Anterior cingulate cortex (tissue), 58 donors: ENCODE results near the gene NBPF12.
"Not testable (repeated sequence)": the region's sequence is repeated elsewhere in the genome, so short reads cannot be mapped to it uniquely, and the experiment has no call there.

Experiments used
- DNase-seq, 58 donors: peaks; one replicate each; lab custom pipeline; 2025; lab: John Stamatoyannopoulos, UW

NBPF12 gene, protein sequence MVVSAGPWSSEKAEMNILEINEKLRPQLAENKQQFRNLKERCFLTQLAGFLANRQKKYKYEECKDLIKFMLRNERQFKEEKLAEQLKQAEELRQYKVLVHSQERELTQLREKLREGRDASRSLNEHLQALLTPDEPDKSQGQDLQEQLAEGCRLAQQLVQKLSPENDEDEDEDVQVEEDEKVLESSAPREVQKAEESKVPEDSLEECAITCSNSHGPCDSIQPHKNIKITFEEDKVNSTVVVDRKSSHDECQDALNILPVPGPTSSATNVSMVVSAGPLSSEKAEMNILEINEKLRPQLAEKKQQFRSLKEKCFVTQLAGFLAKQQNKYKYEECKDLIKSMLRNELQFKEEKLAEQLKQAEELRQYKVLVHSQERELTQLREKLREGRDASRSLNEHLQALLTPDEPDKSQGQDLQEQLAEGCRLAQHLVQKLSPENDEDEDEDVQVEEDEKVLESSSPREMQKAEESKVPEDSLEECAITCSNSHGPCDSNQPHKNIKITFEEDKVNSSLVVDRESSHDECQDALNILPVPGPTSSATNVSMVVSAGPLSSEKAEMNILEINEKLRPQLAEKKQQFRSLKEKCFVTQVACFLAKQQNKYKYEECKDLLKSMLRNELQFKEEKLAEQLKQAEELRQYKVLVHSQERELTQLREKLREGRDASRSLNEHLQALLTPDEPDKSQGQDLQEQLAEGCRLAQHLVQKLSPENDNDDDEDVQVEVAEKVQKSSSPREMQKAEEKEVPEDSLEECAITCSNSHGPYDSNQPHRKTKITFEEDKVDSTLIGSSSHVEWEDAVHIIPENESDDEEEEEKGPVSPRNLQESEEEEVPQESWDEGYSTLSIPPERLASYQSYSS (N-terminal part only)

DNA sequence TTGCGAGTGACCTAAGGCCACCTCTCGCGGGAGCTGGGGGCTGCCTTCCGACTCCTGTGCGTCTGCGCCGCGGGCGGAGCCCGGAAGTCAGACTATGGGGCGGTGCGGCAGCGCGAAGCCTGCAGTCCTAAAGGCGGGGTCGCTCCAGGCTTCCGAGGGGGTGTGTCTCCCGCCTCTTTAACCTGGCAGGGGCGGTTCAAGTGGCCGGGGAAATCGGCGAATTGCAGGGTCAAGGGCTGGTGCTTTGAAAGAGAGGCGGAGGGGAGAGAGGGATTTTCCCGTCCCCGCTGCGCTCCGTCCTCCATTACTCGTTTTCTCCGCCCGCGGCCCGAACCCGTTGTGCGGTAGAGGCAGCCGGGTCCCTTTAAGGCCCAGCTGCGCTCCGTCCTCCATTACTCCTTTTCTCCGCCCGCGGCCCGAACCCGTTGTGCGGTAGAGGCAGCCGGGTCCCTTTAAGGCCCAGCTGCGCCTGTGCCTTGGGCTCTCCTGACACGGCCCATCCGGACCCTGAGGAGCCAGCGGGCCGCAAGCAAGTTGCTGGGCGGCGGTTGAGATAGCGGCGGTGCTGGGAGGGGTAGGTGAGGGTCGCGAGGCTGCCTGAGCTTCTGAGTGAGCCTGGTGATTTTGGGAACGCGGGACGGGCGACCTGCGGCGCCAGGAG lies at the start of gene NBPF12:
TSS of gene NBPF12 (plus strand) at position 83 of the 661 bp plus-strand sequence. CDS start 21,820 bp downstream, outside the sequence.
- peak in 57 of 58 donors; percentile 9 to 89 (median 65) for DNase-seq

DNA sequence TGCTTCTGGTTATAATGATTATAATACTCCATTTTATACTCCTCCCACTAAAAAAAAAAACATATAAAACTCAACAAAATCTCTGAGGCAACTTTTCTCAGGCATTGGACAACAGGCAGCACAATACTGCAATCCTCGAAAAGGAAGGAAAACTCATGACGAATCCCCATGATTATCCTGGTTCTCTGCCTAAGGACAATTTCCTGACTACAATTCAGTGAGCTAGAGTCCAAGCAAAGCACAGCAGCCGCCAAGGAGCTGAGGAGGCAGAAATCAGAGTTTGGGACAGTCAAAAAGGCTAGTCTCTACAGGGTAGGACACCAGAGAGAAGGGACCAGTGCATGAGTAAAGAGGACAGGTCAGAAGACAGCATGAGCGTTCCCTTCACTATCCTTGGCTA lies 46.8 kb upstream of the NBPF12 start:
- DNase-seq = not testable (repeated sequence)

DNA sequence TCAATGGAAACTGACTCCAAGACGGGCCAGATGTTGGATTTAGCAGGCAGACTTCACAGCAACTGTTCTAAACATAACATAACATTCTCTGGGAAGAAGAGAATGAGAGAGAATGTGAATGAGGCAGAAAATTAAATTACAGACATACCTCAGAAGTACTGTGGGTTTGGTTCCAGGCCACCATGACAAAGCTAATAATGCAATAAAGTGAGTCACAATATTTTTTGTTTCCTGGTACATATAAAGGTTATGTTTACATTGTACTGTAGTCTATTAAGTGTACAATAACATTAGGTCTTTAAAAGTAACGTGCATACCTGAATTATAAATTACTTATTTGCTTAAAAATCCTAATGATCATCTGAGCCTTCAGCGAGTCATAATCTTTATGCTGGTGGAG lies 45.8 kb upstream of the NBPF12 start:
- DNase-seq = not testable (repeated sequence)

DNA sequence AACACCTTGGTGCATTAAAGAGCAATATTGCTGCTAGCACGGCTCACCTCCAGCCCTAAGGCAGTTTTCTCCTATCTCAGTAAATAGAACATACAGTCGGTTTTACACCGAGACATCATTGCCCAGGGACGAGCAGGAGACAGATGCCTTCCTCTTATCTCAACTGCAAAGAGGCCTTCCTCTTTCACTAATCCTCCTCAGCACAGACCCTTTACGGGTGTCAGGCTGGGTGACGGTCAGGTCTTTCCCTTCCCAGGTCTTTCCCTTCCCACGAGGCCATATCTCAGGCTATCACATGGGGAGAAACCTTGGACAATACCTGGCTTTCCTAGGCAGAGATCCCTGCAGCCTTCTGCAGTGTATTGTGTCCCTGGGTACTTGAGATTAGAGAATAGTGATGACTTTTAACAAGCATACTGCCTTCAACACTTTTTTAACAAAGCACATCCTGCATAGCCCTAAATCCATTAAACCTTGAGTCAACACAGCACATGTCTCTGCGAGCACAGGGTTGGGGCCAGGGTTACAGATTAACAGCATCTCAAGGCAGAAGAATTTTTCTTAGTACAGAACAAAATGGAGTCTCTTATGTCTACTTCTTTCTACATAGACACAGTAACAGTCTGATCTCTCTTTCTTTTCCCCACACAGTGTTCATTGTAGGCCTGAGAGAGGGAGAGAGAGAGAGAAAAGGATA lies 30.4 kb upstream of the NBPF12 start:
- DNase-seq = not testable (repeated sequence)

DNA sequence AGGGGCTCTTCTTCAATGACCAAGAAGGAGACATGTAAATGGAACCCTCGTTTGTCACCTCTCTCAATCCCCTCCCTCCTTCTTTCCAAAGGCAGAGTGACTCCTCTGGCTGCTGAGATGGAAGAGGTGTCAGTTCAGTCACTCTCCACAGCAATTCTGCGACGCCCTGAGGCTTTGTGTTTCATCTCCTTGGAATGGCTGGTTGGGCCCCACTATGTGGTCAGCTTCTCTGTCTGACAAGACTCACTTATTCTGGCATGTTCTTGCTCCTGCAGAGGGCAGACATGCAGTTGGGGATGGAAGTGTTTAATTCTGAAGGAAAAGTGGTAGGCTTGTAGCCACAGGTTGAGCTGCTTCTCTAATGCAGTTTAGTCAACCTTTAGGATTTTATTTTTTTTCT lies 25.1 kb upstream of the NBPF12 start:
- DNase-seq = not testable (repeated sequence)

DNA sequence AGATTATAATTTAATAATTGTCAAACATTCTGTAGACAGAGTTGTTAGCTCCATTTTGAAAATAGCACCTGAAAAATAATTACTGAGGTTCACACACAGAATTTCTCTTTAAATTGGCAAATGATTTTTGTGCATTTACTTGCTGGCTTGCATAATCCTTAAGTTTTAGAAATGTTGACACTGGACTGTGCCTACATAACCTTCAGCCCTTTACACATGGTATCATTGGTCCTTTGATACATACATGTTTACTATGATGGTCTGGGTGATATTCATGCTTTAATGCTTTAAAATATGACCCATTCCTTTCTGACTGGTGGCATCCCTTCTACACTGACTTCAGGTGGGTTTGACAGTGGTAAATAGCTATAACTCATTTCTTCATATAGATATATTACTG lies 17.3 kb upstream of the NBPF12 start:
- not testable (repeated sequence) for DNase-seq

DNA sequence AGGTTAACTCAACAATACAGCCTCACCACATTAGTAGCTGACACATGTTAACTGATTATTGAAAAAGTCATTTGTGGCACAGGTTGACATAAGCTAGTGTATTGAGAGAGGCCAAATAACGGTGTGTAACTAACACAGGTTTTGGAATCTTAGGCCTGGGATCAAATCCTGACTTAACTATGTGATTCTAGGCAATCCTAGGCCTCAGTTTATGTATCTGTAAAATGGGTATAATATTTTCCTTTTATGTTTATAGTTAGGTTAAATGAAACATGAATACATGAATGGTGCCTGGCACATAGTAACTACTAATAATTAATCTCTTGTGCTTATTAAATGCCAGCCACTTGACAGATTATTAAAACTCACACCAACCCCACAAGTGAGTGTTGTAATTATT lies 15.5 kb upstream of the NBPF12 start:
- not testable (repeated sequence) for DNase-seq

DNA sequence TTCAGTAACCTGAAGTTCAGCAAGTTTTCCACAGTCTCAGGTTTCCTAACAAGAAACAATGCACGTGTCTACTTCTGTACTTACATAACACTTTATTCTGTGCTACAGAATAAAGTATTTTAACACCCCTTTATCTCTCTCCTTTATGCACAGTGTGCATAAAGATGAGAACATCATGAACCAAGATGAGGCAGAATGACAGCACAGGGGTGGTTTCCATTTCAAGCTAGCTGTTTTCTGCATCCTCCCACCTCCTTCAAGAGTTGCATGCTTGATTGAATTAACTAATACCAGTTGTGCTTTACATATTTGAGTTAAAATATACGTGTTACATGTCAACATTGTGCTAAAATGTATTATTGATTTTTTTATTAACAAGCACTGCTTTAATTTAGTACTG lies 14.0 kb upstream of the NBPF12 start:
- DNase-seq = not testable (repeated sequence)

DNA sequence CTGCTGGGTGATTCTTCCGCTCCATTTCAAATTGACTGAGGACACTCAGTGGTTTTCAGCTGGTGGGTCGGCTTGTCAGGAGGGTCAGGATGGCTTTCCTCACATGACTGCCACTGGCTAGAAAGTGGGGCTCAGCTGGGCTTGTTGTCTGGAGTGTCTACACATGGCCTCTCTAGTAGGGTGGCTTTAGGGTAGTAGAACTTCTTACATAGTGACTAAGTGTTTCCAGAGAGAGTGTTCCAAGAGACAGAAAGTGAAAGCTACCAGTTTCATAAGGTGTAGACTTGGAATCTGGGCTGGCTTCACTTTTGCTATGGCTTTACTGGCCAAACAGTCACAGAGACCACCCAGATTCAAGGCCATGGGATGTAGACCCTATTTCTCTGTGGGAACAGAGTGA lies 11.7 kb upstream of the NBPF12 start:
- DNase-seq = not testable (repeated sequence)

DNA sequence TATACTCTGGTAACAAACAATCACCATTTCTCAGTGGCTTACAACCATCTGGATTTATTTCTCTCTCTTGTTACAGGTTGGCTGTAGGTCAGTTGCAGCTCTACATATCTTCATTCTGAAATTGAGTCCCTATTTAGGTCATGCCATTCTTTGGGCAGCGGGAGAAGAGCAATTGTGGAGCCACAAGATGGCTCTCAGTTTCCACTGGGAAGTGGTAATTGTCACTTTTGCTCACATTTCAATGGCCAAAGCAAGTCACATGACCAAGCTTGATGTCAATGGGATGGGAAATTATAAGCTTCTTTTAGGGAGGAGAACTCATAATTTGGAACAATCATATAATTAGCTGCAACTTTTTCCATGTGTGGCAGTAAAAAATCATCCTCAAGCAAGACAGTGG lies 7.9 kb upstream of the NBPF12 start:
- DNase-seq = not testable (repeated sequence)

DNA sequence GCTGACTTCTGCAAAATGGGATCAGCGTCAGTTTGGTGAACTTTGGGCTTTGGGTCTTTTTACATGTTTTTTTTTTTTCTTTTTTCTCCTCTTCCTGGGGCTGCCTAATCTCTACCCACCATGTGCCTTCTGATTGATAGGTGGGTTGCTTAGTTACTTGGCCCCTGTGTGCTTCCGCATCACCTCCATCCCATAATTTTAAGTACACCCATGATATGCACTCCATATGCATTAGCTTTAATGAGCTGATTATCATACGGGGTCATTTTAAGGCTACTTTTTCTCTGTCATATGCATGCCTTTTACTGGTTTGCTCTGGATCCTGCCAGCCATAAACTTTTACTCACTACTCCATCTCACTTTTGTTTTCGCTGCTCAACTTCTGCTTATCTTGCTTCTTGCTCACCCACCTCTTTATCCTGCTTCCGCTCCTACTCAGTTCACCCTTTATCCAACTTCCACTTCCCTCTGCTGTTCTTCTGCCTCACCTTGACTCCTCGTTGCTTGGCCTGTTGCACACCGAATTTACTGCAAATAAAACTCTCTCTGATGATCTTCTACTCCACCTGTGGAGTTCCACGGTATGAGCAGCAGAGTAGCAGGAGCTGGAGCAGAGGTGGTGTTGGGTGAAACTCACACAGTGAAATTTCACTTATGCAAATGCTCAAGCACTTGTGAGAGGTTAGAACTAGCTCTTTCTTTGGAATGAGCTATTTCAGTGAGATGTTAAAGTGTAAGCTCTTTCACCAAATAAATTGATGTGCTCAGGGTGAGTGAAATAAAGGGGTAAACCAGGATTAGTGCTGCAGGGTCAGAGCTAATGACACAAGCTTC lies 3.5 kb upstream of the NBPF12 start:
- DNase-seq = not testable (repeated sequence)

DNA sequence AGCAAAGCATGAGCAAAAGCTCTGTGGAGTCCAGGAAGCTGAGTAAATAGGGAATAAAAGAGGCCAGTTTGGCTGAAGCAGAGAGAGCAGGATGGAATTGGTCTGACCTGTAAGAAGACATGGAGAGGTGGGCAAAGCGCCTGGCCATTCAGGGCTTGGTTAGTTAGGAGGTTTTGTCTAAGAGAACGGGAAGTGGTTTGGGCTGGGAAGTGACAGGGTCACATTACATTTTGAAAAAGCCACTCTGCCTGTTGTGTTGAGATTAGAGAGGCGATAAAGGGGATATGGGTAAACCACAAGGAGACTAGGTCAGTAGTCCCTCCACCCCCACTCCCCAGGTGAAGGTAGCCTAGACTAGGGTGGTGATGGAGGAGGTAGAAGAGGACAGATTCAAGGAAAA lies 662 bp upstream of the NBPF12 start:
- not testable (repeated sequence) for DNase-seq

DNA sequence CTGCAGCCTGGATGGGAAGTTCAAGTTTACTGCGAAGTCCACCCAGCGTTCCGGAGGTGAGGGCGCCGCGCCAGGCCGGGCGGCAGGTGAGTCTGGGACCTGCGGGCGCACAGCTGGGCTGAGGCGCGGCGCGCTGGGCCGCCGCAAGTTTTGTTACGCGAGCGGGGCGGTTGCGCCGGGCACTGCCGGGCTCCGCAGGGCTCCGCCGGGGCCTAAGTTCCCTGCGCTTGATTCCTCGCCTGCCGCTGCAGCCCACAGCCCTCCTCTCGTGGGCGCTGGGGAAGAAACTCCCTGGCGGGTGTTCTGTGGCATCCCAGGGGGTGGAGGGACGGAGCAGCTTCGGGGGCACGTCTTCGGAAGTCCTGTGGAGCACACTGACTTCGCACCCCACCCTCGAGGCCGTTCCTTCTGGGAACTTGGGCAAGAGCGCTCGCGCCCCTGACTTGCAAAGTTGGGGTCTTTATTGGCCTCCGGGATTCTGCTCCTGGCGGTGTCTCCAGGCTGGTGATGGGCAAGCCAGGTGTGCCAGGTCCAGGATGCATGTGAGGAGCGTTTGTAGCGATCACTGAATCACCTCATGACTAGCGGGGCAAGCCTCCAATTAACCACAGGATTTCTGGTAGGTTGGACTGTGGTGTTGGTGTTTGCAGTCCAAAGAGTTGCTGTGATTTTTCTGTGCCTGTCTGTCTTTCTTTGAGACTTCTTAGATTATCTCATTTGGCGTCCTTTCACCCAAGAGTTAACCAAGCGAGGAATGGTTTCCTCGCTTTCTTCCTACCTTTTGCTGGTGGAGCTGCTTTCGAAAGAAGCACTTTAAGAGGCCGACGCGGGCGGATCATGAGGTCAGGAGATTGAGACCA lies 1.0 kb downstream of the NBPF12 start:
- peak in 9 of 58 donors; percentile 2 to 25 (median 13) for DNase-seq

DNA sequence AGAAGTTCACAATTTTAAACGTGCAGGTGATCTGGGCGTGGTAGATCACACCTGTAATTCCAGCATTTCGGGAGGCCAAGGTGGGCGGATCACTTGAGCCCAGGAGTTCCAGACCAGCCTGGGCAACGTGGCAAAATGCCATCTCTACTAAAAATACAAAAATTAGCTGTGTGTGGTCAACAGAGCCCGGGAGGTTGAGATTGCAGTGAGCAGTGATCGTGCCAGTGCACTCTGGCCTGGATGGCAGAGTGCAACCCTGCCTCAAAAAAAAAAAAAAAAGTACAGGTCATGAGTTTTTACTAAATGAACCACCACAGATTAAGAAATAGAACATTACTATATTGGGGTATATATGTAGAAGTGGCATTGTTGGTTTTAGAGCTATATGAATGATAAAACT lies 2.2 kb downstream of the NBPF12 start:
- DNase-seq = not testable (repeated sequence)

DNA sequence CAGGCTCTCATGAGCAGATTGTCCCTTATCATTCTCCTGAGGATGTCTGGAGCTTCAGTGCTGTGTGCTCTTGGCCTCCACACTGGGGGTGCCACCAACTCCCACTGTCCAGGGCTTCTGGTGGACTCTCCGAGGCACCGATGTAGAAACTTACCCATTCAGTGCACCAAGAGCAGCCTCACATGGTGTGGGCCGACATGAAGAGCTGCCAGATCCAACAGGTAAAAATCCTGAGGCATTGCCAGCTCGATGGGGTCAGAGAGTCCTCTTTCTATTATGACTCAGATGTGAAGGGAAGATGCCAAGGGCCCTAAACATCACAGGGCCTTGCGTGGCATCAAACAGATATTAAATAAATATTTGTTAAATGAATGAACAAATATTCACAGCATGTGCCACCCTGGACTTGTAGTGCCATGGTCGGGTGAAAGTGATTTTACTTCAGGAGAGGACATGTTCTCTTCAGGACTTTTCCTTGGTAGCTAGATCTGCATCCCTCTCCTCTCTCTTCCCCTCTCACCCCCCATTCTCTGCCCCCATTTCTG lies 5.3 kb downstream of the NBPF12 start:
- DNase-seq = not testable (repeated sequence)

DNA sequence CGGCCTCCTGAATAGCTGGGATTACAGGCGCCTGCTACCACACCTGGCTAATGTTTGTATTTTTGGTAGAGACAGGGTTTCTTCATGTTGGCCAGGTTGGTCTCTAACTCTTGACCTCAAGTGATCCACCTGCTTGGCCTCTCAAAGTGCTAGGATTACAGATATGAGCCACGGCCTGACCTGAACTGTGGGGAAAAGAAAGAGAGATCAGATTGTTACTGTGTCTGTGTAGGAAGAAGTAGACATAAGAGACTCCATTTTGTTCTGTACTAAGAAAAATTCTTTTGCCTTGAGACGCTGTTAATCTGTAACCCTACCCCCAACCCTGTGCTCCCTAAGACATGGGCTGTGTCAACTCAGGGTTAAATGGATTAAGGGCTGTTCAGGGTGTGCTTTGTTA lies 10.0 kb downstream of the NBPF12 start:
- DNase-seq = not testable (repeated sequence)

DNA sequence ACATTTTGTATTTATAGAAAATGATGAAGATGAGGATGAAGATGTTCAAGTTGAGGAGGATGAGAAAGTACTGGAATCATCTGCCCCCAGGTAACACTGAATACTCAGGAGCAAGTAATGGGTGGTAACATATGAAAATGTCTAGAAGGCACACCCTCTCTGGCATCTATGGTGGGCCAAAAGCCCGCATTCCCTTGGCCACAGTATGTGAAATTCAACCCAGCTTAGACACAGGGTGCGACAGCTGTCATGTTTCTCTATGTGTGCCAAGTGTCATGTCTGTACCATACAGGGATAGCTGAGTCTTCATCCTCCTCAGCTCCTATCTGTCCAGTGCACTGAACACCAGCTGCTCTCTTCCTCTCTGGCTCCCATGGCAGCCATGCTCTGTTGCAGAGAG lies 26.2 kb downstream of the NBPF12 start:
- DNase-seq = not testable (repeated sequence)

DNA sequence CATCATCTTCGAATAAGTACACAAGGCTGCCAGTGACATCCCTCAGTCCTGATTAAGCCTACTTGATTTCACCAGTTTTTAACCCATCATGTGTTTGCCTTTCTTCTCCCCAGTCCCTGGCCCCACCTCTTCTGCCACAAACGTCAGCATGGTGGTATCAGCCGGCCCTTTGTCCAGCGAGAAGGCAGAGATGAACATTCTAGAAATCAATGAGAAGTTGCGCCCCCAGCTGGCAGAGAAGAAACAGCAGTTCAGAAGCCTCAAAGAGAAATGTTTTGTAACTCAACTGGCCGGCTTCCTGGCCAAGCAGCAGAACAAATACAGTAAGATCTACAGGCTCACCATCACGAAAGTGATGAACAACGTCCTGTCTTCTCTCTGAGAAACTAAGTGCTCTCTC lies 28.2 kb downstream of the NBPF12 start:
- not testable (repeated sequence) for DNase-seq
